ENCODE measurements around the gene PCNX3. TPM values are rescaled to one million over a fixed set of nuclear protein-coding genes. Genes with fewer than 3 reads are reported as not detected.

Gene PCNX3
- total RNA-seq, 1 donor: 27.9 TPM

DNA sequence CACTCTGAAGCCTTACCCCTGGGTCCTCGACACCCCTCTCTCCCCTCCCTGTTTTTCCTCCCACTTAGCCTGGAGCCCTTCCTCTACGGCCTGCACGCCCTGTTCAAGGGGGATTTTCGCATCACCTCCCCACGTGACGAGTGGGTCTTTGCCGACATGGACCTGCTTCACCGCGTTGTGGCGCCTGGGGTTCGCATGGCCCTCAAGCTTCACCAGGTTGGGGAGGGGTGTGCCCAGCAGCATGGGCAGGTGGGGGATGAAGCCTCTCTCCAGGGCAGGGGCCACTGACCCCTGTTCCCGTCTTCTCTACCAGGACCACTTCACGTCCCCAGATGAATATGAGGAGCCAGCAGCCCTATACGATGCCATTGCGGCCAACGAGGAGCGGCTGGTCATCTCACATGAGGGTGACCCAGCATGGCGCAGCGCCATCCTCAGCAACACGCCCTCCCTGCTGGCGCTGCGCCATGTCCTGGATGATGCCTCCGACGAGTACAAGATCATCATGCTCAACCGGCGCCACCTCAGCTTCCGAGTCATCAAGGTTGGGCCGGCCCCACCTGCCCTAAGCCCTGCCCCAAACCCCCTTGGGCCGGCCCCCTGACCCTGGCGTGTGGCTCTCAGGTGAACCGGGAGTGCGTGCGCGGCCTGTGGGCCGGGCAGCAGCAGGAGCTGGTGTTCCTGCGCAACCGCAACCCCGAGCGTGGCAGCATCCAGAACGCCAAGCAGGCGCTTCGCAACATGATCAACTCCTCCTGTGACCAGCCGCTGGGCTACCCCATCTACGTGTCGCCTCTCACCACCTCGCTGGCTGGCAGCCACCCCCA is 19.5 kb downstream of the PCNX3 start:
- H3K27ac ChIP-seq (ENCODE audit: low read depth, low read length): no peak overlapping the region
- H4K20me1 ChIP-seq (ENCODE audit: insufficient read depth, low read length): peaks cover 16% of the 10 kb centered on the region
- H2AFZ ChIP-seq (ENCODE audit: low read length): no peak overlapping the region
- H3K27me3 ChIP-seq (ENCODE audit: insufficient read depth, low read length): no peaks in the 10 kb centered on the region
- H3K4me3 ChIP-seq (ENCODE audit: insufficient read depth, low read length): no peak overlapping the region
- H3K4me1 ChIP-seq (ENCODE audit: insufficient read depth, low read length): peaks cover 12% of the 10 kb centered on the region
- H3K4me2 ChIP-seq (ENCODE audit: insufficient read depth, low read length): no peak overlapping the region
- peaks cover 9% of the 10 kb centered on the region for H3K79me2 ChIP-seq (ENCODE audit: insufficient read depth, low read length)
- no peak for TF ChIP-seq CTCF (IDR thresholded peaks at IDR 0.05; ENCODE audit: extremely low read depth, low read depth, low read length)
- no peaks in the 10 kb centered on the region for H3K9me3 ChIP-seq (ENCODE audit: low read depth, low read length)
- peaks cover 55% of the 10 kb centered on the region for H3K36me3 ChIP-seq (ENCODE audit: insufficient read depth, low read length)
- DNase-seq (ENCODE audit: insufficient read length, low spot score, missing footprints): no peak

GRCh38 chr11:65636108-65637031 is 20.8 kb downstream of the PCNX3 start:
- no peak overlapping the region for H3K27ac ChIP-seq (ENCODE audit: low read depth, low read length)
- H3K79me2 ChIP-seq (ENCODE audit: insufficient read depth, low read length): peaks cover 9% of the 10 kb centered on the region
- H3K36me3 ChIP-seq (ENCODE audit: insufficient read depth, low read length): peaks cover 46% of the 10 kb centered on the region
- no peak overlapping the region for H2AFZ ChIP-seq (ENCODE audit: low read length)
- TF ChIP-seq CTCF (IDR thresholded peaks at IDR 0.05; ENCODE audit: extremely low read depth, low read depth, low read length): no peak
- H3K9me3 ChIP-seq (ENCODE audit: low read depth, low read length): no peaks in the 10 kb centered on the region
- DNase-seq (ENCODE audit: insufficient read length, low spot score, missing footprints): no peak
- no peak overlapping the region for H3K4me2 ChIP-seq (ENCODE audit: insufficient read depth, low read length)
- H3K27me3 ChIP-seq (ENCODE audit: insufficient read depth, low read length): no peaks in the 10 kb centered on the region
- peaks cover 18% of the 10 kb centered on the region for H4K20me1 ChIP-seq (ENCODE audit: insufficient read depth, low read length)
- no peak overlapping the region for H3K4me3 ChIP-seq (ENCODE audit: insufficient read depth, low read length)
- peaks cover 12% of the 10 kb centered on the region for H3K4me1 ChIP-seq (ENCODE audit: insufficient read depth, low read length)

DNA sequence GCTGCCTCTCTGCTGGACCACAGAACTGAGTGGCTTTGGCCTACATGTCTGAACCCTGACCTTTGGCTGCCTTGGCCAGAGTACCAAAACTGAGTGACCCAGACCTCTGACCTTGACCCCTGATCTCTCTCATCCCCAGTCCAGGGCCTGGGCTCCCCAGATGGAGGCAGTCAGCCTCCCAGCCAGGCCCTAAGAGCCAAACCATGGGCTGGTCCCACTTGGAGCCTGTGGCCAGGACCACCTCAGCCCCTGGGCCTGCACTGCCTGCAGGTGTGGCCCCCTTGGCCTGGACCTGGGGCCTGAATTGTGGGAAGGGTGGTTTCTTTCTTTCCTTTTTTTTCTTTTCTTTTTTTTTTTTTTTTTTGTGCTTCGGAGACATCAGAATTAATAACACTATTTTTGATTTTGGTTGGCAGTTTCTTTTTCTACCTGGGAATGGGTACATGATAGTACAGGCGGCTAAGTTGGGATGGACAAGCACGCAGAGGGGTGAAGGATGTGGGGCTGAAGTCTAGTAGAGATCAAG is 21.5 kb downstream of the PCNX3 start:
- no peak for DNase-seq (ENCODE audit: insufficient read length, low spot score, missing footprints)
- H2AFZ ChIP-seq (ENCODE audit: low read length): no peak overlapping the region
- peaks cover 9% of the 10 kb centered on the region for H3K79me2 ChIP-seq (ENCODE audit: insufficient read depth, low read length)
- TF ChIP-seq CTCF (IDR thresholded peaks at IDR 0.05; ENCODE audit: extremely low read depth, low read depth, low read length): no peak
- peaks cover 18% of the 10 kb centered on the region for H4K20me1 ChIP-seq (ENCODE audit: insufficient read depth, low read length)
- H3K9me3 ChIP-seq (ENCODE audit: low read depth, low read length): no peaks in the 10 kb centered on the region
- peaks cover 40% of the 10 kb centered on the region for H3K36me3 ChIP-seq (ENCODE audit: insufficient read depth, low read length)
- peak overlapping the region; percentile 55 for H3K4me2 ChIP-seq (ENCODE audit: insufficient read depth, low read length)
- H3K27ac ChIP-seq (ENCODE audit: low read depth, low read length): peak overlapping the region; percentile 23
- peaks cover 12% of the 10 kb centered on the region for H3K4me1 ChIP-seq (ENCODE audit: insufficient read depth, low read length)
- H3K4me3 ChIP-seq (ENCODE audit: insufficient read depth, low read length): no peak overlapping the region
- H3K27me3 ChIP-seq (ENCODE audit: insufficient read depth, low read length): no peaks in the 10 kb centered on the region
